ENCODE data around the gene SCGB1A1.
"Not testable (repeated sequence)": the region's sequence is repeated elsewhere in the genome, so short reads cannot be mapped to it uniquely, and the experiment has no call there.

Gene SCGB1A1, protein sequence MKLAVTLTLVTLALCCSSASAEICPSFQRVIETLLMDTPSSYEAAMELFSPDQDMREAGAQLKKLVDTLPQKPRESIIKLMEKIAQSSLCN

GRCh38 chr11:62418733-62419132, at the start of gene SCGB1A1:
SCGB1A1 (plus strand) TSS chr11:62419033; CDS start chr11:62419096, 63 bp downstream.
- no peak for DNase-seq

GRCh38 chr11:62370743-62371440, 47.9 kb upstream of the SCGB1A1 start:
- no peak for DNase-seq

- no peak for DNase-seq
Observed at GRCh38 chr11:62372871-62373270, 46.0 kb upstream of the SCGB1A1 start.

DNA sequence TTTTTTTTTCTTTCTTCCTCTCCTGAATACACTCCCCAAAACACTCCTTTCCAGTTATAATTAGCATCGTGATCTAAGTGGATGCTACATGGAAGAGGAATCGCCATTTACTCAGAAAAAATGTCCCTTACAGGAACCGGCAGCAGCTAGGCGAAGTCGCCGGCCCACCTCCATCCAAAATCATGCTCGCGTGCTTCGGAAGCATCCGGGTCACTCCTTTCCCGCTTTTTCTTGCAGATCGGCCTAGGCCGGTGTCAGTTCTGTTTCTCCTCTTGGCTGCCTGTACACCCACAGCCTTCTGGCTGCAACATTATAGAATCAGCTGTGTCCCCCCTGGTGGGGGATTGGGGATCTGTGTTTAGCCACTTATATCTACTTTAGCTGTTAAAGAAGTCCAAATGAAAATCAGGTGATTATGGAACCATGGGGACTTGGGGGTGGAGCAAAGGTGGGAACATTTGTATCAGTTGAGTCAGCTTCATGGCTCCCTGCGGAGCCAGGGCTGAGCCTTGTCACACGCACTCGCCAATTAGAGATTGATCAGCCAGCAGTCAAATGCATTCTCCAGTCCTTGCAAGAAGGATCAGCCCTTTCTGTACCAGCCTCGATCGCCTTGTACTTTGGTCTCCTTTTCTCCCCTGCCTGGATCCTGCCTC, 45.2 kb upstream of the SCGB1A1 start:
- DNase-seq = no peak

DNA sequence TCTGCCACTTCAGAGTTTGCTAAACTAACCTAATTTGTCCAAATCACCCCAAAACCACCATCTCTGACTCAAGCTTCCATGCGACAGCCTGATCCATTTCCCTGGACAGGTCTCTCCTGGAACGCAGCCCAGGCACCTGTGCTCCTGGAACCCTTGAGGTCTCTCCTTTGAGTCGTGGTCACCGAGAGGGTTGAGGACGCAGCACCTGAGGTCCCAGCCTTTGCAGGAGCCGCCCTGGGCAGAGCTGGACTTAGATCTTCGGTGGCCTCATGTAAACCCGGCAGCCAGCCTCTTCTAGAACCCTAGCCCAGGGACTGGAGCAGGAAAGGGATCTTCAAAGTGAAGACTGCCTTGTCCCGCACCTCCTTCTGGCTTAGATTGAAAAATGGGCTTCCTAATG, 44.0 kb upstream of the SCGB1A1 start:
- no peak for DNase-seq

DNA sequence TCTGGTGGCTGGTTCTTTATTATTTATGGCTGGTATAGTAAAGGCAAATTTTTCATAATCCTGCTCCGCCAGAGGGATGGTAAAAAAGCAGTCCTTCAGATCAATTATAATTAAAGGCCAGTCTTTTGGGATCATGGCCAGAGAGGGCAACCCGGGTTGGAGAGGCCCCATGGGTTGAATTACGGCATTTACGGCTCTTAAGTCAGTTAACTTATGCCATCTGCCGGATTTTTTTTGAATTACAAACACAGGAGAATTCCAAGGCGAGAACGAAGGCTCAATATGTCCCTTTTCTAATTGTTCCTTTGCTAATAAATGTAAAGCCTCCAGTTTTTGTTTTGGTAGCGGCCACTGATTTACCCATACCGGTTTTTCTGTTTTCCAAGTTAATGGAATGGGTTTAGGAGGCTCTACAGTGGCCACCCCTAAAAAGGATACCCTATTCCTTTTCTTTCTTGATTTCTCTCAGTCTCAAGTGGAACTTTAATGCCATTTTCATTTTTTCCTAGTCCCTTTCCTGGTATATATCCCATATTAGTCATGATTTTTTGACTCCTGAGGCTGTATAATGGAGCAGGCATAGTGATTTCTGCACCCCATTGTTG, 40.3 kb upstream of the SCGB1A1 start:
- DNase-seq = peak; percentile 14 to 62

DNA sequence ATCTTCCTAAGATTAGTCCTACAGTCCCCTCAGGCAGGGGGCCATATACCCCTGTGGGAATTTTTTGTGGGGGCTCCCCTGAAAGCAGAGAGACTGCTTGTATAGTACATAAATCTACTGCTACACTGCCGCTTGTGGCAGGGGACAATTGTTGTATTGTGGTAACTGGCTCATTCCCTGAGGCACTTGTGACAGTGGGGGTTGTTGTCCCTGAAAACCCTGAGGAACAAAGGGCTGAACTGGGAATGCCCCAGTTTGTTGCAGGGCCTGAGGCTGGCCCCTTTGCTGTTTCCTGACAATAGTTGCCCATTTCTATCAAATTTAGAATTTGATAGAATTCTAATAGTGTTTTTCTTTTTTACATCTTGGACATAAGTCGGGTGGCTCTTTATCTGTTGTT, 39.2 kb upstream of the SCGB1A1 start:
- DNase-seq = not testable (repeated sequence)

GRCh38 chr11:62380821-62381245, 38.0 kb upstream of the SCGB1A1 start:
- peak; percentile 51 to 70 for DNase-seq

DNA sequence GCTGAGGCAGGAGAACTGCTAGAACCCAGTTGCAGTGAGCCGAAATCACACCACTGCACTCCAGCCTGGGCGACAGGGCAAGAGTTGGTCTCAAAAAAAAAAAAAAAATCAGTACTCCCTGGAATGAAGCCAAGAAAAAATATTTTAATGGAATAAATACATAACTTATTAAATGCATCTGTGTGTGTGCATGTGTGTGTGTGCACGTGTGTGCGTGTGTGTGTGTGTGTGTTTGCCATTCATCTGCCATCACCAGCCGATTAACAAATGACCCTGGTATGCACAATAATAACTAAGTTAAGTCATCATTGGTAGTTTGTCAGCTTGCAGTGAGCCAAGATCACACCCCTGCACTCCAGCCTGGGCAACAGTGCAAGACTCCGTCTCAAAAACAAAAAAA, 35.0 kb upstream of the SCGB1A1 start:
- DNase-seq = no peak

DNA sequence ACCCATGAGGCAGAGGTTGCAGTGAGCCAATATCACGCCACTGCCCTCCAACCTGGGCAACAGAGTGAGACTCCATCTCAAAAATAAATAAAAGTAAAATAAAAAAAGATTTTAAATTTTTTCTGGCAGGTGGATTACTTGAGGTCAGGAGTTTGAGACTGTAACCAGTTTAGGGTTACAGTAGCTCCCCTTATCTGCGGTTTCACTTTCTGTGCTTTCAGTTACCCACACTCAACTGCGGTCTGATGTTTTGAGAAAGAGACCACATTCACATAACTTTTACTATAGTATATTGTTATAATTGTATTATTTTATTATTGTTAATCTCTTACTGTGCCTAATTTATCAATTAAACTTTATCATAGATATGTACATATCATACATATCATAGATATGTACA, 32.8 kb upstream of the SCGB1A1 start:
- not testable (repeated sequence) for DNase-seq

GRCh38 chr11:62387381-62387780, 31.5 kb upstream of the SCGB1A1 start:
- no peak for DNase-seq

DNA sequence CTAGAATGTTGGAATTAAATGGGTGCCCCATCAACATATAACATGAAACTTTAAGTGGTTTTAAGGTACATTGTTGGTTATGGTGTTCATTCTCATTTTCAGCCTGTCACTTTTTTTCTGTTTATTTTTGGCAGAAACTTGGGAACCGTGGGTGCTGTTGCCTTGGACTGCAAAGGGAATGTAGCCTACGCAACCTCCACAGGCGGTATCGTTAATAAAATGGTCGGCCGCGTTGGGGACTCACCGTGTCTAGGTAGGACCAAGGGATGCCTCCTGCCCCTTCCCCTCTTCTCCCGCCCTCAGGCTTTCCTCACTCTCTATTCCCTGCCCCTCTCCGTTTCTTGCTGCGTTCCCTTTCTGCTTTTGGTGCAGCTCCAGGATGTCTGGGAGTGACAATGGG, 29.8 kb upstream of the SCGB1A1 start:
- no peak for DNase-seq

DNA sequence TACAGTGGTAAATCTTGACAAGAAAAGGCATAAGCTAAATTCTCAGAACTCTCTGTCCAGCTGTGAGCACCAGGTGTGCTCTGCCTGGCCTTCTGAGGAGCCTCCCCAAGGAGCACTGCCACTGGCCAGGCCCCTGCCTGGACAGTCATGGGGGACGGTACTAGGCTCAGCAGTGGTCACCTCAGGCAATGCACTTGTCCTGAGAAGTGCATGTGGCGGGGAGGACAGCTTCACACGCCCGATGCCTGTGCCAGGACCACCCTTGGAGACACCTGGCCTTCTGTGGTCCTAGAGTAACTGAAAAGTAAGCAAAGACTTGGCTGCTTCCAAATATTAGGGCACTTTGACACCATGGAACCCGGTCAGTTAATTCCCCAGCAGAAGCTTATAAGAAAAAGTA, 28.6 kb upstream of the SCGB1A1 start:
- DNase-seq = no peak

DNA sequence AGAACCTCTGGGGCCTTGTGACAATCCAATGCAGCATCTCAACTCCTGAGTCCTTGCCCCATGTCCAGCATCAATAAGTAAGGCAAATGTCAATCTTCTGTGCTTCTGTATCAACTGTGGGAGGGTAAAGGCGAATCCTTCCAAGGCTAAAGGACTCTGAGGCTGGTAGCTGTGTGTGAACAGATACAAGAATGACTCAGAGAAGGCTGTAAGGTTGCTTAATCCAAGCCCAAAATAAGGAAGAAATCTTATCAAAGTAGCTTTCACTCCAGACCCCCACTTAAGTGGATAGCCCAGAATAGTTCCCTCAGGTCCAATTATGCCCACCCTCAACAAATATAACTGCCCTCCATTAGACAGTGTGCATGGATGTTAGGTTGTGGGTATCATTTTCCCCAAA, 28.1 kb upstream of the SCGB1A1 start:
- no peak for DNase-seq

DNA sequence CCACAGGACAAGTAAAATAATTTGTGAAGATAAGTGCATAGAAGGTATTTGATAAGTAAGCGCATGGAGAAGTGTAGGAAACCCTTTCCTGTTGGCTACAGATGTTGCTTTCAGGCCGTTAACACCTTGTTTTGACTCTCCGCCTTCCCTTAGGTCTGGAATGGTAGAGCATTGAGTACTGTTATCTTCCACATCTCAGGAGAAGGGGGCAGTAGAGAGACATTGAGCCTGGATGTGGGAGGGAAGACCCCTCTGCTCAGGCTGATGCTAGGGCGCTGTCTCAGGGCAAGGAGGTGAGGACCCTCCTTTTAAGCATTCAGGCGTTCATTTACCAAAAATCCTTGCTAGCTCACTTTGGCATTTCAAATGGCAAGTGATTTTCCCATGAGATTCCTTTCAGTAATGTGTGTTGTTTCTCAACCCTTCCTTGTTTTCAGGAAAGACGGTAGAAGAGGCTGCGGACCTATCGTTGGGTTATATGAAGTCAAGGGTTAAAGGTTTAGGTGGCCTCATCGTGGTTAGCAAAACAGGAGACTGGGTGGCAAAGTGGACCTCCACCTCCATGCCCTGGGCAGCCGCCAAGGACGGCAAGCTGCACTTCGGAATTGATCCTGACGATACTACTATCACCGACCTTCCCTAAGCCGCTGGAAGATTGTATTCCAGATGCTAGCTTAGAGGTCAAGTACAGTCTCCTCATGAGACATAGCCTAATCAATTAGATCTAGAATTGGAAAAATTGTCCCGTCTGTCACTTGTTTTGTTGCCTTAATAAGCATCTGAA, 27.0 kb upstream of the SCGB1A1 start:
- DNase-seq = no peak

- DNase-seq = no peak
Observed at GRCh38 chr11:62392506-62392905, 26.3 kb upstream of the SCGB1A1 start.

- peak in 1 of 2 experiments; percentile 7 for DNase-seq
Observed at GRCh38 chr11:62393061-62393611, 25.7 kb upstream of the SCGB1A1 start.

DNA sequence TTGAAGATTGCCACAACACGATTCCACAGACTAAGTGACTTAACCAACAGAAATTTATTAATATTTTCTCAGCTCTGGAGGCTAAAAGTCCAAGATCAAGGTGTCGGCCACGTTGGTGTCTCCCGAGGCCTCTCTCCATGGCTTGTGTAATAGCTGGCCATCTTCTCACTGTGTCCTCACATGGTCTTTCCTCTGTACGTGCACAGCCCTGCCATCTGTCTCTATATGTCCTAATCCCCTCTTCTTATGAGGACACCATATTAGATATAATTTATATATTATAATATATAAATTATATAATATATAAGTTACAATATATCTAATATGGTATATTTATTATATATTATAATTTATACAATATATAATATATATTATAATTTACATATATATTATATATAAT, 25.1 kb upstream of the SCGB1A1 start:
- no peak for DNase-seq

DNA sequence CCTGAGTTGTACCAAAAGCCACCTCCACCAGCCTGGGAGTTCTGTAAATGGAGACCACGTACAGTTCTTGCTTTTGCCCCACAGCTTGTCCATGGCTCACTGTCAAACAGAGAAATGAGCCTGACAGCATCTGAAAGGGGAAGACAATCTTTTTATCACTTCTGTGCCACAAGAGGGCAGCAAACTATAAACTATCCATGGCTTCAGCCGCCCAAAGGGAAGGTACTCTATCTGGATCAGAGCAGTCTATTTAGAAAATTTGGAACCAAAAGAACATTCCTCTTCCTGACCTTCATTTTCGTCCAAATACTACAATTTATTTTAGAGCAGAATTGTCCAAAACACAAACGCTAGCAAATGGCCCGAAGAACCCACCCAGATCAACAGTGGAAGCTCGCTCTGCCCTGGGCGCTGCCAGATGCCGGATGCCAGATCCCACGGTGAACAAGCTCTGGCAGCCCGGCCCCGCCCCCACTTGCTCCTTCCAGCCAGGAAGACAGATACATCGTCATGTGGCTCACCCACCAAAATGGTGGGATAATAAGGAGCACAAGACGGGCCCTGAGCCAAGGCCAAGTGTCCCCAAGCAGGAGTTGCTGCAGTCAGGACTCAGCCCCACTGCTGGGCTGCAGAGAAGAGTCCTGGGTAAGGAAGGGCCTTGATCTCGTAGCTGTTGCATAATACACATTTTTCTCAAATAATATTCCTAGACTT, 23.9 kb upstream of the SCGB1A1 start:
- peak in 1 of 2 experiments; percentile 74 for DNase-seq

GRCh38 chr11:62395885-62396551, 22.8 kb upstream of the SCGB1A1 start:
- no peak for DNase-seq

Measured in SW 1271 (cell line).